ENCODE measurements around the gene ABRACL. TPM values are rescaled to one million over a fixed set of nuclear protein-coding genes. Genes with fewer than 3 reads are reported as not detected.

The ABRACL gene
- total and polyA plus RNA-seq, 9 of the 15 experiments (the other 6 are each of a cell fraction or from before 2014, with no cell fraction given), result 1.1 to 5.2 (median 1.9) TPM

DNA sequence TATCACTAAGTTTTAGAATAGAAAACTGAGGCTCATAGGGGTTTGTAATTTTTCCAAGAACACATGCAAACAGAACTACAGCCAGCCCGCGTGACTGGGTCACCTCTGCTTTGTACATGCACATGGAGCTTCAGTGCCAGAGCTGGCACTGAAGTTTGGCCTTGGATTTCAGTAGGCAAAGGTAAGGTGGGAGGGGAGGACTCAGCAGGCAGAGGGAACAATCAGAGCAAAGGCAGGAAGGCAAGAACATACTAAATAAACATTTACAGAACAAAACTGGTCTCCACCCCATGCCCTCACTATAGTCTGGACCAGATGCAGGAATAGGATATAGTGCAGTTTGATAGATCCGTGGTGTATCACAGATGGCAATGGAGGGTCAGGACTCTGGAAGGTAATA, 13.6 kb upstream of the ABRACL start:
- H3K4me3 ChIP-seq, result no peak overlapping the region
- peaks cover 10 to 15% of the 10 kb centered on the region in 2 experiments; a peak in 4 of 5 replicates for H3K27me3 ChIP-seq (ENCODE audit: control insufficient read depth in 2 of 2, insufficient read depth in 2 of 2, low read length in 2 of 2)
- H3K9ac ChIP-seq (ENCODE audit: insufficient read depth in 1 of 2, low read depth in 2 of 2, low read length in 2 of 2), result no peak overlapping the region
- no peaks in the 10 kb centered on the region for H3K9me3 ChIP-seq (replicated peaks; ENCODE audit: control insufficient read depth, insufficient read depth, low read depth, low read length)
- no peaks in the 10 kb centered on the region for H3K4me1 ChIP-seq (replicated peaks in 1 of 2; ENCODE audit: control insufficient read depth in 2 of 2, insufficient read depth in 2 of 2, low read length in 2 of 2)
- no peaks in the 10 kb centered on the region for H3K9me1 ChIP-seq (ENCODE audit: control insufficient read depth, insufficient read depth, low read length)
- ATAC-seq, result no peak
- no peak for FAIRE-seq
- DNase-seq (ENCODE audit: extremely low read depth in 1 of 4, low spot score in 3 of 4), result no peak
- CTCF ChIA-PET (ENCODE audit: low intra/inter-chr PET ratio), result no interaction called here
- no peaks in the 10 kb centered on the region for H3K79me2 ChIP-seq (ENCODE audit: control insufficient read depth, insufficient read depth, low read length)
- POLR2A ChIA-PET, result no interaction called here
- H2AFZ ChIP-seq (ENCODE audit: low read depth, low read length), result no peak overlapping the region
- intact Hi-C loops (cut with micrococcal nuclease), result no loop called here
- no TSS peak for BruUV-seq (replicated peaks)
- H3K27ac ChIP-seq (ENCODE audit: extremely low read depth, low read depth, low read length), result no peak overlapping the region
- no peaks in the 10 kb centered on the region for H4K20me1 ChIP-seq (replicated peaks; ENCODE audit: control insufficient read depth, insufficient read depth, low read length)
- in situ Hi-C loops (cut with MboI), result no loop called here
- WGBS (ENCODE audit: insufficient coverage, low coverage, missing lambda C conversion rate), result 0% methylated on average over 3 of the region's 3 CpGs
- no peaks in the 10 kb centered on the region for H3K36me3 ChIP-seq (ENCODE audit: control insufficient read depth, insufficient read depth, low read length)
- TF ChIP-seq COPS2 (conservative IDR thresholded peaks at IDR 0.05) (no peak), MAX (CRISPR knock-in tag; IDR thresholded peaks at IDR 0.05) (no peak), NR2C1 (IDR thresholded peaks at IDR 0.05) (no peak), NR2C1 (tag; IDR thresholded peaks at IDR 0.05) (no peak), GTF2E2 (tag; IDR thresholded peaks at IDR 0.05) (no peak), ZNF3 (CRISPR knock-in tag; IDR thresholded peaks at IDR 0.05) (no peak), BCOR (IDR thresholded peaks at IDR 0.05) (no peak), POLR2H (tag; IDR thresholded peaks at IDR 0.05; ENCODE audit: low read depth) (no peak), ZNF224 (CRISPR knock-in tag; IDR thresholded peaks at IDR 0.05) (no peak), U2AF1 (optimal IDR thresholded peaks at IDR 0.05; ENCODE audit: low read depth, low read length) (no peak), XRCC3 (IDR thresholded peaks at IDR 0.05) (no peak), ZNF445 (CRISPR knock-in tag; IDR thresholded peaks at IDR 0.05; ENCODE audit: low read depth) (no peak), ZSCAN29 (IDR thresholded peaks at IDR 0.05) (no peak), ZNF740 (CRISPR knock-in tag; IDR thresholded peaks at IDR 0.05) (no peak), ZNF740 (tag; IDR thresholded peaks at IDR 0.05) (no peak), ZNF717 (CRISPR knock-in tag; IDR thresholded peaks at IDR 0.05) (no peak)
- no peak overlapping the region for H3K4me2 ChIP-seq (ENCODE audit: insufficient read depth, low read length)

Measured in K562 (cell line).